HG03457 (cell line): ENCODE results near the gene KRTAP2-2.
"Not testable (repeated sequence)": the region's sequence is repeated elsewhere in the genome, so short reads cannot be mapped to it uniquely, and the experiment has no call there.

Experiments used
- ATAC-seq: cut with Tn5 transposase; IDR thresholded peaks from one replicate; pipeline ENCODE4 v1.9.1; 2021; ENCODE audit warnings: moderate number of reproducible peaks; ENCODE audit not compliant: unreplicated experiment

The KRTAP2-2 gene

DNA sequence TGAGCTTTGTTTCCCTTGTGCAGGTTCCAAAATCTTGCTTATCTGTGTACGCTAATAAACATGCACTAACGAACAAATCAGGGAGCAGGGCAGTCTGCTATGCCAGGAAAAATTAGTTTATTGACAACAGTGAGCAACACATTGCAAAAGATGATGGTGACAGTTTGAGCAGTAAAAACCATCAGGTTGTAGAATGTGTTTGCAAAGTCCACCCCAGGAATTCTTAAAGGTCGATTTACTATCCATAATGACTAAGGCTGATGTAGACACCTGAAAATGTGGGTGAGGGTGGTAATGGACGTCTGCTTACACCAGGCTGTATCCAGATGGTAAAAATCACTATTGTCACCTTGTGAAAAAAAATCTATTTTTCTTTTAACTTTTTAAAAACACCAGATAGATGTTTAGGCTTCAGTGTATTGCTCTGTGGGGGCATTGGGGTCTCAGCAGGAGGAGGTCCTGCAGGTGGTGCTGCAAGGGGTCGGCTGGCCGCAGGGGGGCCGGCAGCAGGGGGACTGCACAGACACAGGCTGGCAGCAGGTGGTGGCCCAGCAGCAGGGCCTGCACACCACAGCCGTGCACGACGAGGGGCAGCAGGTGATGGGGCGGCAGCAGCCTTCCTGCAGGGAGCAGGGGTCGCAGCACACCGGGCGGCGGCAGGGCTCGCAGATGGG lies 10.1 kb upstream of the KRTAP2-2 start:
- not testable (repeated sequence) for ATAC-seq

DNA sequence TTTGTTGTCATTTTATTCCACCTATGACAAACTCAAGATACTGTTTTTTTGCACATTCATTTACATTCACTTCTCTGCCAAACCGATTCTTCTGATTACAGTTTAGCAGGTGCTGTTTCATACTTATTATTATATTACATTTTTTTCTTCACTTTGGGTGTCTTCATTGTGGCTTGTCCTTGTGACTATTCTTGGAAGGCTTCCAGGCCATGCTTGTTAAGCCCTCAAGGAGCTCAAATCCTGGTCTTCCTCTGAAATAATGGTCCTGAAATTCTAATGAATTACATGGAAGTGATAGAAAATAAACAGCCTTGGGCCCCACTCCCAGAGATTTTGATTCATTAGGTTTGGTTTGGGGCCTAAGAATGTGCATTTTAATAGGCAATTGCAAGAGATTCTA lies 9.3 kb upstream of the KRTAP2-2 start:
- no peak for ATAC-seq

DNA sequence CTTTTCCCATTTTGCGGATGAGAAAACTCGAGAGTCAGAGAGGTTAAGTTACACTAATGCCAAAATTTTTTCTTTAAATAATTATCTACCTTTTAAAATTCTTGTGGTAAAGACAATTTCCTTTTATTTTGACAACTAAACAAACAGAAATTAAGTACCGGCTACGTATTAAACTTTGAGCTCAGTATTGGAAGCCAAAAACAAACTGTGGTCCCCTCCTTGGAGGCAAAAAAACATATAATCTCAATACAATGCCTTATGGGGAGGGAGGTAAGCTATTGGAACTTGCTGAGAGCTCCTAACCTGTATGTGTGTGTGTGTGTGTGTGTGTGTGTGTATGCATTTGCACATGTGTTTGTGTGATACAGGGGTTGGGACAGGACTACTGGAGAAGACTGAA lies 8.4 kb upstream of the KRTAP2-2 start:
- no peak for ATAC-seq

DNA sequence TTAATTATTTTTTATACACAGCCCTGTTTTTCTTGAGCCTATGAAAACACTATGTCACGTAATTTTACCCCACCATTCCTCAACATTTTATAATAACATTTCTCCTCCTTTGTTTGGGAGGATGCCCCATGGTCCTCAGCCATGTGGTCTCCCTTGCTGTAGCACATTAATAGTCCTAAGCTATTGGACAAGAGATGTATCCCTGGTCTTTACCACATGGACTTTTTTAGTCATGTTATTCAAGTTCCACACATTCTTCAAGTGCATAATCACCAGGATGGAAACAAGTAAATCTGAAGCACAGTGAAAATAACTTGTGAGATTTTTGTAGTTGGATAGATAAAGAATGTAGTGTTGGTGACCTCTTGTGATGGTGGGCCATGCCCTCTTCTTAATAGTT lies 6.9 kb upstream of the KRTAP2-2 start:
- no peak for ATAC-seq

DNA sequence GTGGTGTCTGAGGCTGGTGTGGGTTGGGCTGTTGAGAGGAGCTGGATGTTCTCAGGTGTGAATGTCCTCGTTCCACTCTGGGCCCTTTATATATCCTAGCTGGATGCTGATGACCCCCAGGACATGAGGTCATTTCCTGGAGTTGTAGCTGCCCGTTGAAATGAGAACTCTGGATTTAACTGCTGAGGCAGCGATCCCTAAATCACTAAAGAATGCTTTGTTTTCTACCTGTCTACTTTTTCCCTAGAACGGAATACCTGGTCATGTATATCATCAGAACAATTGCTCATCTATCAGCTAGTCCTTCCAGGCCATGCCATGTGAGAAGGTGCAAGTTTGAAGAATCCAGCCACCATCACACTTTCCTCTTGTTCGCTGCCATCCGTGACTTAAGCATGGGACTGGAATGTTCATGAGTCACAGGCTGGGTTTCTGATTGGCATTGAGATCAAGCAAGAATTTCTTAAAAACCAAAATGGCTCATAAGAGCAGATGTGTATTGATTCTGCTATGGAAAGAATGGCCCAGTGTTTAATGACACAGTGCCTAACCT lies 5.1 kb upstream of the KRTAP2-2 start, which contains the start of gene KRTAP2-3:
KRTAP2-3 (minus strand) TSS at position 63 of the 553 bp plus-strand sequence. CDS start 64 bp downstream, outside the sequence.
- ATAC-seq = no peak

DNA sequence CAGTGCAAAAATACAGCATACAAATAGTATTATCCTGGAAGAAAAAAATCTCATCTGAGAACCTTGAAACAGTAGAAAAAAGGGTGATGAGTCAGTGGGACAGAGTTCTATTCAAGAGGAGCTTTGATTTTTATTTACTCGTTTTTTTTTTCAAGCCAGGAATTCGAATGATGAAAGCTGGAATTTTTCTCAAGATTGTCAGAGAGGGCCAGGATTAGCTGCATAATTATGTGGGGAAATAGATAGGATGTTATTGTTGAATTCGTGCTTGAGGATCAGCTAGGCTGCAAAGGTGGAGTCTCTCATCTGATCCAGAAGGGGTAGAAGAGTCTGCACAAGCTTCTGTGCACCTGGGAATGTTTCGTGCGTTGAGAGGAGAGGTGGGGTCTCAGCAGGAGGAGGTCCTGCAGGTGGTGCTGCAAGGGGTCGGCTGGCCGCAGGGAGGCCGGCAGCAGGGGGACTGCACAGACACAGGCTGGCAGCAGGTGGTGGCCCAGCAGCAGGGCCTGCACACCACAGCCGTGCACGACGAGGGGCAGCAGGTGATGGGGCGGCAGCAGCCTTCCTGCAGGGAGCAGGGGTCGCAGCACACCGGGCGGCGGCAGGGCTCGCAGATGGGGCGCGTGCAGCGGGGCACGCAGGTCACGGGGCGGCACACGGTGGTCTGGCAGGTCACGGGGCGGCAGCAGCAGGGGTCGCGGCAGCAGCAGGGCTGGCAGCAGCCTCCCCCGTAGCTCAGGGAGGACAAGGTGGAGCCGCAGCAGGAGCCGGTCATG lies 4.4 kb upstream of the KRTAP2-2 start:
- ATAC-seq = not testable (repeated sequence)

DNA sequence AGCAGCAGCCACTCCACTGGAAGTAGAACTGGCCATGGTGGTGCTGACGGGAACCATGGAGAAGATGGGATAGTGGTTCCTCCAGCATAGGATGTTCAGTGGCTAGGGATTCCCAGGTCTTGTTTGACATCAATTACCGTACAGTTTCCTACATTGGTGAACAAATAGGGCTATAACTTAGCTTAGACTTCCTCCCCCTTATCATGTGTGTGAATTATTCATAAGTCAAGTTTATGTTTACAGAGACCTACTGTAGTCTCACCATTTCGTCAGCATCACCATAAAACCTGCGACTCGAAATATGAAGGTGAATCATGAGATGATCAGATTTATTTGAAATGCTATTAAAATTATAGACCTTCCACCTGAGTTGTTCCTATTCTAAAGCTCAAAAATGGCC lies 3.7 kb upstream of the KRTAP2-2 start:
- ATAC-seq = no peak

DNA sequence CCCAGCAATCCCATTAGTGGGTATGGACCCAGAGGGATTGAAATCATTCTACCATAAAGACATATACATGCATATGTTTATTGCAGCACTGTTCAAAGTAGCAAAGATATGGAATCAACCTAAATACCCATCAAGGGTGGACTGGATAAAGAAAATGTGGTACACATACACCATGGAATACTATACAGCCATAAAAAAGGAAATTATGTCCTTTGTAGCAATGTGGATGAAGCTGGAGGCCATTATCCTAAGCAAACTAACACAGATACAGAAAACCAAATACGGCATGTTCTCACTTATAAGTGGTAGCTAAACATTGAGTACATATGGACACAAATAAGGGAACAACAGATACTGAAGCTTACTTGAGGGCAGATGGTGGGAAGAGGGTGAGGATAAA lies 2.5 kb upstream of the KRTAP2-2 start:
- ATAC-seq = no peak

DNA sequence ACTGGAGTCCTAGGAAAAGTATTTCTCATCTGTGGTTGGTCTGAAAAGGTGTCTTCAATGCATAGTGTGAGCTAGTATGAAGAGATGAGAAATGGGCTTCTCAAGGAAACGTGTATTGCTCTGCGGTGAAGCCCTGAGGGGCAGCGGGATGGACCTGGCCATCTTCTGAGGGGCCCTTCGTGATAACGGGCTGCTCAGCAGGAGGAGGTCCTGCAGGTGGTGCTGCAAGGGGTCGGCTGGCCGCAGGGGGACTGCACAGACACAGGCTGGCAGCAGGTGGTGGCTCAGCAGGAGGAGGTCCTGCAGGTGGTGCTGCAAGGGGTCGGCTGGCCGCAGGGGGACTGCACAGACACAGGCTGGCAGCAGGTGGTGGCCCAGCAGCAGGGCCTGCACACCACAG lies 474 bp downstream of the KRTAP2-2 start:
- not testable (repeated sequence) for ATAC-seq

DNA sequence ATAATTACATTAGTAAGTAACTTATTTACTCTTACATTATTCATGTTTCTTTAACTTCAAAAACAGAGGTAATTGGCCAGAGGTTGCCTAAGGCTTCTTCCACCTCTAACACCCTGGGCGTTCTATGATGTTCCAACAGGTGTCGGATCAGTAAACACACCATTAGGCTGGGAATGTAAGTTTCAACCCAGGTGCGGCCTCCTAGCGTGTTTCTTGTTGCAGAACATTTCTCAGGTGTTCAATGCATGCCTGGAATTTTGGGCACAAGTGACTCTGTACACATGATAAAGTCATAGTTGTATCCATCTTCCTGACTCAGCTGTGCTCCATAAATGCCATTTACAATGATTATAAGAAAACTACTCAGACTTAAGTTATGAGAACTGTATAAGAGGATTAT lies 1.0 kb downstream of the KRTAP2-2 start:
- no peak for ATAC-seq

DNA sequence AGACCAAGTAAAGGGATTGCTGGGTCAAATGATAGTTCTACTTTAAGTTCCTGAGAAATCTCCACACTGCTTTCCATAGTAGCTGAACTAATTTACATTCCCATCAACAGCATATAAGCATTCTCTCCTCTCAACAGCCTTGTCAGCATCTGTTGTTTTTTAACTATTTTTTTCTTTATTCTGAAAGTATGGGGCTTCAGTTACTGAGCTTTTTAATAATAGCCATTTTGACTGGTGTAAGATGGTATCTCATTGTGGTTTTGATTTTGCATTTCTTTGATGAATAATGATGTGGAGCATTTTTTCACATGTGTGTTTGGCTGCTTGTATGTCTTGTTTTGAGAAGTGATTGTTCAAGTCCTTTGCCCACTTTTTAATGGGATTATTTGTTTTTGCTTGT lies 2.5 kb downstream of the KRTAP2-2 start:
- no peak for ATAC-seq

DNA sequence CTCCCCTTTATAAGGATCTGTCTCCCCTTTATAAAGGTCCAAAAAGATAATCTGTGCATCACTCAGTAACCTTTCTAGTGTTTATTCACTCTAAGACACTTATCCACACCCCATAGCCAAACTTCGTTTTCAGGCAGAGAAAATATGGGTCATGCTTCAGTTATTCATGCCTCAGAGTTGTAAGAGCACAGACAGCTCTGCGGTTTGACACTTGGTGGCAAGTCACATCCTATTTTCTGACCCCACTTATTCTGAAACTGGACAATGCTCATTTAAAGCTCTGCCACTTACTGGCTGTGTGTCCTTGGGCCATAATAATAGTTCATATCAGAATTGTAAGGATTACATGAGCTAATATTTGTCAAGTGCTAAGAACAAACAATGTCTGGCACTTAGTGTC lies 5.9 kb downstream of the KRTAP2-2 start:
- ATAC-seq = no peak

DNA sequence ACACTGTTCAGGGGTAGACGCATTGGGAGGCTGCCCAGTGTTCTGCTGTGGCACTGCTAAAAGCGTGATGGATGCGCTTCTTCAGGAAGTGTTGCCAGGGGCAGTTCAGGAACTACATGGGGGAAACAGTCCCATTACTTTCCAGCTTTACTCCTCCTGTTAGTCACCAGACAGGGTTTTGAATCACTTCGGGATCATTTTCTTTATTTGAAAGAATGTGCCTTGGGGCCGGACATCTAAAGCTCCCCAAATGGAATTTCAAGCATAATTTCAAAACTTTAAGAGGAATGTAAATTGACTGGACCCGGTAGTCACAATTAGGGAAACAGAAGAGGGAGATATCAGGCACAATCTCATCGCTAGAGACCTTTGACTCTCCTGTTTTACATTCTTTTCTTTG lies 6.6 kb downstream of the KRTAP2-2 start:
- ATAC-seq = no peak

DNA sequence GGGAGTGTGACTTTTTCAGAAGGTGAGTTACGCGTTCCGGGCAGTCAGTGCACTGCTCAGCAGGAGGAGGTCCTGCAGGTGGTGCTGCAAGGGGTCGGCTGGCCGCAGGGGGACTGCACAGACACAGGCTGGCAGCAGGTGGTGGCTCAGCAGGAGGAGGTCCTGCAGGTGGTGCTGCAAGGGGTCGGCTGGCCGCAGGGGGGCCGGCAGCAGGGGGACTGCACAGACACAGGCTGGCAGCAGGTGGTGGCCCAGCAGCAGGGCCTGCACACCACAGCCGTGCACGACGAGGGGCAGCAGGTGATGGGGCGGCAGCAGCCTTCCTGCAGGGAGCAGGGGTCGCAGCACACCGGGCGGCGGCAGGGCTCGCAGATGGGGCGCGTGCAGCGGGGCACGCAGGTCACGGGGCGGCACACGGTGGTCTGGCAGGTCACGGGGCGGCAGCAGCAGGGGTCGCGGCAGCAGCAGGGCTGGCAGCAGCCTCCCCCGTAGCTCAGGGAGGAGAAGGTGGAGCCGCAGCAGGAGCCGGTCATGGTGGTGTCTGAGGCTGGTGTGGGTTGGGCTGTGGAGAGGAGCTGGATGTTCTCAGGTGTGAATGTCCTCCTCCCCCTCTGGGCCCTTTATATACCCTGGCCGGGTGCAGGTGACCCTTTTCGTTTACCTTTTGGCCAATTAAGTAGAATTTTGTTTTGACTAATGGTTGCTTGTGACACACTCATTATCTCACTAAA lies 8.1 kb downstream of the KRTAP2-2 start, which contains the start of gene KRTAP2-1:
KRTAP2-1 (minus strand) TSS at position 582 of the 731 bp plus-strand sequence; CDS start at position 533, 49 bp downstream.
- ATAC-seq = not testable (repeated sequence)

DNA sequence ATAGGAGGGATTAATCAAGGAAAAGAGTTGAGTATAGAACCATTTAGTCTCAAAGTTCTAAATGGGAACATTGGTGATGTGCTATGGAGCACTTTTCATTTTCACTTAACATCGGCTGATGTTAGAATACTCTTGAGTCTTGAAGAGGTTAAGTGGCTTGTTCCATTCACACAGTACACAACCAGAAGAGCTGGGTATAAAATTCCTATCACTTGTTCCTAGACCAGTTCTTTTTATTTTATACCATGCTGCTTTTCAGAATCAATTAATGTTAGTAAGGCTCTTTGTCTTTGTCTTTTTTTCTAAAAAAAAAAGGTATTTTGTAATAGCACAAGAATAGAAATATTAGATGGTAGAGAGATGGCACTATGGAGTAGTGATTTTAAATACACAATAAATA lies 12.1 kb downstream of the KRTAP2-2 start:
- ATAC-seq = no peak

DNA sequence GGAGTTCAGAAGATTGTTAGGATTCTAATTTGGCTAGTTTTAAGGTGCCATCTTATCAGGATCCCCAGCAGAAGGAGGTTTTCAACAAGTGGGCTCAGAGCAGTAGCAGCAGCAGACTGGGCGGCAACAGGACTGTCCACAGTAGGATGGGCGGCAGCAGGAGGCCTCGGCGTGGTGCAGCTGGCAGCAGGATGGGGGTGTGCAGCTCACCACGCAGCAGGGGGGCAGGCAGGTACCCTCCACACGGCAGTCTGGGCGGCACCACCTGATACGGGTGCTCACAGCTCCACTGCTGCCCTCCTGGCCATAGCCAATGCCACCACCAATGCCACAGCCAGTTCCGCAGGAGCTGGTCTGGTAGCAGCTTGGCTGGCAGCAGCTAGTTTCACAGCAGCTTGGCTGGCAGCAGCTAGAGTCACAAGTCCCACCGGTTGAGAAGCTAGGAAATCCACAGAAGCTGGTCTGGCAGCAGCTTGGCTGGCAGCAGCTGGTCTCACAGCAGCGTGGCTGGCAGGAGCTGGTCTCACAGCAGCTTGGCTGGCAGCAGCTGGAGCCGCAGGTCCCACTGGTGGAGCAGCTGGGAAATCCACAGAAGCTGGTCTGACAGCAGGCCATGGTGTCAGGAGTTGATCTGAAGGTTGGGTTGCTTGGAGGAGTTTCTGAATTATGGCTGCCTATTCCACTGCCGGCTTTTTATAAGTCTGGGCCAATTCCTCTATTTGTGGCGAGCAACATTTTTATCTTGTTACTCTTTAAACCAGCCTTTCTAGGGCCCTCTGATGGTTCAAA lies 14.1 kb downstream of the KRTAP2-2 start, which contains the start of gene KRTAP1-1:
KRTAP1-1 (minus strand) TSS at position 668 of the 789 bp plus-strand sequence; CDS start at position 615, 53 bp downstream.
- not testable (repeated sequence) for ATAC-seq

DNA sequence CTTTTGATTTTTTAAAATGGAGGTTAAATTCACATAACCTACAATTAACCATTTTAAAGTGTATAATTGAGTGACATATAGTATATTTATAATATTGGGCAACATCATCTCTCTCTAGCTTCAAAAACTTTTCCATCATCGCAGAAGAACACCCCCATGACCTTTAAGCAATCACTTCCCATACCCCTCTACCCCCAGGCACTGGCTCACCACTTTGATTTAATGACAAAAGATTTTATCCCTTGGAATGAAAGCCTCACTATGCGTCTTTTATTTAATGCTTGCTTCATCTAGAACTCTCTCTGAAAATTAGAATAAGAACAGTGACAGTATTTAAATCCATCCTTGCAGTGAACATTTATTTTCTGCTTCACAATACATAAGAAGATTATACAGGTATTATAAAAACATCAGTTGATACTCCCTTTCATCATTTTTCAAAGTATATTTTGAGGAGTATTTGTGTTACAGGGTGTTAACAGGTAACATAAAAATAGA lies 17.1 kb downstream of the KRTAP2-2 start:
- ATAC-seq = no peak

DNA sequence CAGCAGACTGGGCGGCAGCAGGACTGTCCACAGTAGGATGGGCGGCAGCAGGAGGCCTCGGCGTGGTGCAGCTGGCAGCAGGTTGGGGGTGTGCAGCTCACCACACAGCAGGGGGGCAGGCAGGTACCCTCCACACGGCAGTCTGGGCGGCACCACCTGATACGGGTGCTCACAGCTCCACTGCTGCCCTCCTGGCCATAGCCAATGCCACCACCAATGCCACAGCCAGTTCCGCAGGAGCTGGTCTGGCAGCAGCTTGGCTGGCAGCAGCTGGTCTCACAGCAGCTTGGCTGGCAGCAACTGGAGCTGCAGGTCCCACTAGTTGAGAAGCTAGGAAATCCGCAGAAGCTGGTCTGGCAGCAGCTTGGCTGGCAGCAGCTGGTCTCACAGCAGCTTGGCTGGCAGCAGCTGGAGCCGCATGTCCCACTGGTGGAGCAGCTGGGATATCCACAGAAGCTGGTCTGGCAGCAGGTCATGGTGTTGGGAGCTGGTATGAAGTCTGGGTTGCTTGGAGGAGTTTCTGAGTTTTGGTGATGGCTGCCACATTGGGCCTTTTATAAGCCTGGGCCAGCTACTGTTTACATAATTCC lies 20.6 kb downstream of the KRTAP2-2 start, which contains the start of gene KRTAP1-3:
KRTAP1-3 (minus strand) TSS at position 529 of the 590 bp plus-strand sequence; CDS start at position 476, 53 bp downstream.
- ATAC-seq = not testable (repeated sequence)

DNA sequence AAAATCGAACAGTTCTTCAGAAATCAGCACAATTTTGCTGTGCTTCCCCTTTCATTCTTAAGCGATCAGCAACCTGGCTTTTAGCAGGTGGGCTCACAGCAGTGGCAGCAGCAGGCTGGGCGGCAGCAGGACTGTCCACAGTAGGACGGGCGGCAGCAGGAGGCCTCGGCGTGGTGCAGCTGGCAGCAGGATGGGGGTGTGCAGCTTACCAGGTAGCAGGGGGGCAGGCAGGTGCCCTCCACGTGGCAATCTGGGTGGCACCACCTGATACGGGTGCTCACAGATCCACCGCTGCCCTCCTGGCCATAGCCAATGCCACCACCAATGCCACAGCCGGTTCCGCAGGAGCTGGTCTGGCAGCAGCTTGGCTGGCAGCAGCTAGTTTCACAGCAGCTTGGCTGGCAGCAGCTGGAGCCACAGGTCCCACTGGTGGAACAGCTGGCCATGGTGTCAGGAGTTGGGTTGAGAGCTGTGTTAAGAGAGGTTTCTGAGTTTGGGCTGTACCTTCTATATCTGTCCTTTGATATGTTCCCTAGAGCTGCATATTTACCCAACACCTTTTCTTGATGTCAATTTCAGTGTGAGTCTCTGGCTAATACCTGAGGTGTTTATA lies 25.3 kb downstream of the KRTAP2-2 start, which contains the start of gene KRTAP1-4:
KRTAP1-4 (minus strand) TSS at position 563 of the 613 bp plus-strand sequence; CDS start at position 446, 117 bp downstream.
- ATAC-seq = no peak
